ENCODE results near the gene LRRC32. TPM values are rescaled to one million over a fixed set of nuclear protein-coding genes. Genes with fewer than 3 reads are reported as not detected.
A peak's percentile ranks its signal among the peaks of the same experiment; 100 is the strongest.

LRRC32 gene
- polyA plus RNA-seq, 3 donors, result 1.5 TPM; not detected in 2

DNA sequence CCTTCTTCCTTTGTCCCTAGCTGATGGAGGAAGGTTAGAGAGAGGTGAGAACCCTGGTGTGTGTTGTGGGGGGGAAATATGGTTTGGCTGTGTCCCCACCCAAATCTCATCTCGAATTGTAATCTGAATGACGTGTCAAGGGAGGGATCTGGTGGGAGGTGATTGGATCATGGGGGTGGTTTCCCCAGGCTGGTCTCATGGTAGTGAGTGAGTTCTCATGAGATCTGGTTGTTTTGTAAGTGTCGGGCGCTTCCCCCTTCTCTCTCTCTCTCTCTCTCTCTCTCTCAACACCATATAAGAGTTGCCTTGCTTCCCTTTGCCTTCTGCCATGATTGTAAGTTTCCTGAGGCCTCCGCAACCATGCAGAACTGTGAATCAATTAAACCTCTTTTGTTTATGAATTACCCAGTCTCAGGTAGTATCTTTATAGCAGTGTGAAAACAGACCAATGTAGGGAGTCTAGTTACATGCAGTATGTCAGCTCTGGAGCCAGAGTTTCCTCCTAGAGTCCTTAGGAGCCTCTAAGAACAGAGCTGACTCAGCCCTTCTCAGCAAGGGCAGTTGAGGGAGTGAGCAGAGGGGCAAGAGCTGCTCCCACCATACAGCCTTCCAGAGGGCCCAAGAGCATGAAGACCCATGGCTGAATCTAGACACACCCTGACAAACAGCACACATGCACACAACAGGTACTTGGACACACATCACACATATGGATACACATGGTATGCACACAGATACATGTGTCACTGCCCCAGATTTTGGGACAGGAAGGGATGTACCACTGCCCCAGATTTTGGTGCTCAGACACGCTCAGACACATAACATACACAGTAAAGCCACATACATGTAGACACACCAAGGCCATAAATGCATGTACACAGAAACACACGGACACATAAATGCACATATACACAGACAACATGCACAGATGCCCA, 12.9 kb upstream of the LRRC32 start:
- Mint-ChIP-seq H3K27me3 (ENCODE audit: low read depth in 3 of 3) (peaks cover 30 to 31% (median 30%) of the 10 kb centered on the region in 3 donors), H3K36me3 (no peaks in the 10 kb centered on the region), H3K4me1 (peaks cover 36% of the 10 kb centered on the region), H3K27ac (peak overlapping the region in 2 of 7 donors; percentile 26 to 58), H3K9me3 (peaks cover 0 to 6% (median 2%) of the 10 kb centered on the region in 7 donors), H3K4me3 (no peak overlapping the region)
- Histone ChIP-seq H3K9ac (ENCODE audit: insufficient read depth, low read length, poor library complexity, severe bottlenecking) (no peak overlapping the region), H3K27ac (ENCODE audit: low read depth in 1 of 2, low read length in 2 of 2) (no peak overlapping the region), H3K36me3 (replicated peaks in 1 of 2; ENCODE audit: control insufficient read depth in 1 of 2, insufficient read depth in 2 of 2, low read length in 2 of 2) (no peaks in the 10 kb centered on the region), H3K79me2 (ENCODE audit: insufficient read depth, low read length) (no peaks in the 10 kb centered on the region), H2AFZ (ENCODE audit: insufficient read depth, low read depth, low read length, poor library complexity, severe bottlenecking) (no peak overlapping the region), H3K4me3 (replicated peaks in 1 of 3; ENCODE audit: low read depth in 2 of 3, low read length in 3 of 3) (no peak overlapping the region), H3K9me3 (replicated peaks in 1 of 2; ENCODE audit: control insufficient read depth in 1 of 2, insufficient read depth in 1 of 2, low read length in 2 of 2) (no peaks in the 10 kb centered on the region), H4K20me1 (ENCODE audit: insufficient read depth, low read length) (no peaks in the 10 kb centered on the region), H3K27me3 (ENCODE audit: control insufficient read depth in 2 of 2, insufficient read depth in 2 of 2, low read length in 2 of 2) (peaks cover 0 to 12% of the 10 kb centered on the region in 2 donors), H3K4me1 (ENCODE audit: control insufficient read depth in 1 of 2, insufficient read depth in 2 of 2, low read length in 2 of 2) (peaks cover 23 to 25% of the 10 kb centered on the region in 2 donors), H3K4me2 (replicated peaks; ENCODE audit: extremely low read depth, low read length, poor library complexity, severe bottlenecking) (no peak overlapping the region)
- intact Hi-C loops (cut with micrococcal nuclease), result loop anchor here in 1 of 2 donors (10.0 kb wide), 1 partner anchor 479 kb away; the partner anchor contains the start of gene WNT11
- TF ChIP-seq CTCF (IDR thresholded peaks at IDR 0.05), result no peak
- 100% methylated on average over 2 of the region's 7 CpGs for WGBS (ENCODE audit: insufficient coverage)
- peak in 1 of 3 donors; percentile 74 for DNase-seq

DNA sequence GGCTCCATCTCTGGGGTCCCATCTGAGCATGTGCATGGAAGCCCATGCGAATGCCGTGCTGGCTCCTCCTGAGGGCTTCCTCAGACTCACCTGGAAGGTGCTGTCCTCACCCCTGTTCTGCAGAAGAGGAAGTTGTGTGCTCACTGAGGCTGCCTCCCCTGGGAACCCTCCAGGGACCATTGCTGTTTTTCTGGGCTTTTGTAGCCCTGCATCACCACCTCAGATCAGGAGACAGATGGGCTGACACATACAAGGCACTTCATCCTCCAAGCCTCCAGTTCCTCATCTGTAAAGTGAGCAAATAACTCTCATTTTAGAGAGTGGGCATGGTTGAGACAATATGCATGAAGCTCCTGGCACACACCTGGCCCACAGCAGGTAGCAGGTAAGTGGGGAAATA, 12.1 kb upstream of the LRRC32 start:
- Histone ChIP-seq H3K27ac (ENCODE audit: low read depth in 1 of 2, low read length in 2 of 2) (no peak overlapping the region), H3K79me2 (ENCODE audit: insufficient read depth, low read length) (no peaks in the 10 kb centered on the region), H3K4me2 (replicated peaks; ENCODE audit: extremely low read depth, low read length, poor library complexity, severe bottlenecking) (no peak overlapping the region), H3K4me3 (replicated peaks in 1 of 3; ENCODE audit: low read depth in 2 of 3, low read length in 3 of 3) (no peak overlapping the region), H3K4me1 (ENCODE audit: control insufficient read depth in 1 of 2, insufficient read depth in 2 of 2, low read length in 2 of 2) (peaks cover 29% of the 10 kb centered on the region in 2 donors), H3K9me3 (replicated peaks in 1 of 2; ENCODE audit: control insufficient read depth in 1 of 2, insufficient read depth in 1 of 2, low read length in 2 of 2) (no peaks in the 10 kb centered on the region), H3K27me3 (ENCODE audit: control insufficient read depth in 2 of 2, insufficient read depth in 2 of 2, low read length in 2 of 2) (peaks cover 0 to 12% of the 10 kb centered on the region in 2 donors), H3K36me3 (replicated peaks in 1 of 2; ENCODE audit: control insufficient read depth in 1 of 2, insufficient read depth in 2 of 2, low read length in 2 of 2) (no peaks in the 10 kb centered on the region), H2AFZ (ENCODE audit: insufficient read depth, low read depth, low read length, poor library complexity, severe bottlenecking) (no peak overlapping the region), H4K20me1 (ENCODE audit: insufficient read depth, low read length) (no peaks in the 10 kb centered on the region), H3K9ac (ENCODE audit: insufficient read depth, low read length, poor library complexity, severe bottlenecking) (no peak overlapping the region)
- Mint-ChIP-seq H3K27ac (no peak overlapping the region), H3K4me3 (no peak overlapping the region), H3K4me1 (peaks cover 43% of the 10 kb centered on the region), H3K36me3 (peaks cover 0 to 3% of the 10 kb centered on the region in 2 donors), H3K27me3 (ENCODE audit: low read depth in 3 of 3) (peaks cover 30 to 39% (median 36%) of the 10 kb centered on the region in 3 donors), H3K9me3 (peaks cover 0 to 6% (median 2%) of the 10 kb centered on the region in 7 donors)
- intact Hi-C loops (cut with micrococcal nuclease), result loop anchor here in 1 of 2 donors (10.0 kb wide), 1 partner anchor 478 kb away; the partner anchor contains the start of gene WNT11
- peak in 1 of 3 donors; percentile 61 for DNase-seq
- 100% methylated on average over 2 of the region's 2 CpGs for WGBS (ENCODE audit: insufficient coverage)
- TF ChIP-seq CTCF (IDR thresholded peaks at IDR 0.05), result no peak

All from CD14-positive monocyte (primary cell).